SH-SY5Y (cell line): ENCODE data around the gene SLC25A5.

Source experiments
- GATA2 ChIP-seq: IDR thresholded peaks from 2 replicates; pipeline ENCODE4 v1.6.1; 2011; ENCODE audit warnings: mild to moderate bottlenecking, low read depth, low read length
- GATA3 ChIP-seq: IDR thresholded peaks from 2 replicates; pipeline ENCODE4 v1.6.1; 2011; ENCODE audit warnings: low read depth, mild to moderate bottlenecking, low read length, moderate library complexity

GRCh38 chrX:119516157-119516702 lies 48.0 kb downstream of the SLC25A5 start:
- no peak for TF ChIP-seq GATA2
- no peak for TF ChIP-seq GATA3
